ENCODE results near the gene ZNF431. TPM values are rescaled to one million over a fixed set of nuclear protein-coding genes. Genes with fewer than 3 reads are reported as not detected.

Gene ZNF431
- total RNA-seq (10 to 100 TPM in 6 of 9 donors, 1 to 10 TPM in 3; 4.6 to 20.0 (median 11.0) TPM), polyA plus RNA-seq (10 to 100 TPM in 1 of 2 donors, 1 to 10 TPM in 1; 6.1 to 11.1 TPM)
- long read RNA-seq, donor 1, partial matches to known transcripts, result 0 of 2 reads
- long read RNA-seq, donor 1, other reads (novel, unspliced or antisense), result 2 of 2 reads
- long read RNA-seq, donor 2, partial matches to known transcripts, result 0 of 4 reads
- long read RNA-seq, donor 2, other reads (novel, unspliced or antisense), result 4 of 4 reads
- long read RNA-seq, donor 3, partial matches to known transcripts, result 0 of 2 reads
- long read RNA-seq, donor 3, other reads (novel, unspliced or antisense), result 2 of 2 reads

GRCh38 chr19:21141787-21142464 lies at the start of gene ZNF431:
Gene ZNF431 (plus strand): TSS chr19:21142040. CDS start chr19:21142184, 144 bp downstream.
- ATAC-seq (peak; percentile 99 to 100 (median 100)), DNase-seq (peak; percentile 93 to 96 (median 94))
- H3K27ac ChIP-seq, result peak within 1 kb of the TSS; percentile 3 to 91 (median 73)
- 0% methylated on average over 17 to 30 of the region's 30 CpGs for WGBS, 4 donors
- H3K27me3 ChIP-seq, result no peaks in the 10 kb centered on the region
- H3K36me3 ChIP-seq, result peaks cover 0 to 36% (median 33%) of the 10 kb centered on the region in 9 donors
- peaks cover 0 to 19% (median 8%) of the 10 kb centered on the region in 12 donors for H3K4me1 ChIP-seq
- intact Hi-C loops (cut with DNase I), result loop anchor here in 1 of 10 donors (5.0 to 10.0 kb wide), 2 partner anchors 60 to 217 kb away; partner anchors contain the start of genes ZNF714 and ZNF85
- H3K4me3 ChIP-seq, result peak within 1 kb of the TSS; percentile 70 to 92 (median 81)
- no peaks in the 10 kb centered on the region for H3K9me3 ChIP-seq
- TF ChIP-seq CTCF (IDR thresholded peaks at IDR 0.05) (no peak), POLR2A (IDR thresholded peaks at IDR 0.05) (peak in 1 of 2 donors; percentile 75)

GRCh38 chr19:21092109-21092508 lies 49.7 kb upstream of the ZNF431 start:
- intact Hi-C loops (cut with DNase I), result no loop called here
- Histone ChIP-seq H3K9me3 (no peaks in the 10 kb centered on the region), H3K27ac (no peak overlapping the region), H3K4me1 (peaks cover 0 to 13% (median 0%) of the 10 kb centered on the region in 12 donors), H3K4me3 (no peak overlapping the region), H3K36me3 (peaks cover 0 to 4% (median 0%) of the 10 kb centered on the region in 9 donors), H3K27me3 (no peaks in the 10 kb centered on the region)
- ATAC-seq (no peak), DNase-seq (no peak)
- TF ChIP-seq CTCF (IDR thresholded peaks at IDR 0.05) (no peak), POLR2A (IDR thresholded peaks at IDR 0.05) (no peak)

- Histone ChIP-seq H3K27ac (no peak overlapping the region), H3K4me3 (no peak overlapping the region), H3K36me3 (peaks cover 0 to 15% (median 3%) of the 10 kb centered on the region in 9 donors), H3K4me1 (peaks cover 0 to 13% (median 0%) of the 10 kb centered on the region in 12 donors), H3K27me3 (no peaks in the 10 kb centered on the region), H3K9me3 (no peaks in the 10 kb centered on the region)
- no peak for TF ChIP-seq POLR2A (IDR thresholded peaks at IDR 0.05)
- TF ChIP-seq CTCF (IDR thresholded peaks at IDR 0.05), result no peak
- no peak for DNase-seq
- no peak for ATAC-seq
- intact Hi-C loops (cut with DNase I), result no loop called here
- 95 to 100% (median 95%) methylated on average over 1 of the region's 1 CpG for WGBS, 4 donors
Measured at GRCh38 chr19:21094347-21095025, 47.4 kb upstream of the ZNF431 start.

- Histone ChIP-seq H3K36me3 (peaks cover 0 to 18% (median 3%) of the 10 kb centered on the region in 9 donors), H3K4me1 (no peaks in the 10 kb centered on the region), H3K4me3 (no peak overlapping the region), H3K27ac (no peak overlapping the region), H3K9me3 (no peaks in the 10 kb centered on the region), H3K27me3 (no peaks in the 10 kb centered on the region)
- DNase-seq (no peak), ATAC-seq (no peak)
- intact Hi-C loops (cut with DNase I), result no loop called here
- TF ChIP-seq POLR2A (IDR thresholded peaks at IDR 0.05) (no peak), CTCF (IDR thresholded peaks at IDR 0.05) (no peak)
- 75 to 94% (median 90%) methylated on average over 2 of the region's 2 CpGs for WGBS, 4 donors
Measured at GRCh38 chr19:21098291-21098690, 43.5 kb upstream of the ZNF431 start.

Measured in heart left ventricle (tissue), 16 donors.